ENCODE measurements around the gene TRMT11.

DNA sequence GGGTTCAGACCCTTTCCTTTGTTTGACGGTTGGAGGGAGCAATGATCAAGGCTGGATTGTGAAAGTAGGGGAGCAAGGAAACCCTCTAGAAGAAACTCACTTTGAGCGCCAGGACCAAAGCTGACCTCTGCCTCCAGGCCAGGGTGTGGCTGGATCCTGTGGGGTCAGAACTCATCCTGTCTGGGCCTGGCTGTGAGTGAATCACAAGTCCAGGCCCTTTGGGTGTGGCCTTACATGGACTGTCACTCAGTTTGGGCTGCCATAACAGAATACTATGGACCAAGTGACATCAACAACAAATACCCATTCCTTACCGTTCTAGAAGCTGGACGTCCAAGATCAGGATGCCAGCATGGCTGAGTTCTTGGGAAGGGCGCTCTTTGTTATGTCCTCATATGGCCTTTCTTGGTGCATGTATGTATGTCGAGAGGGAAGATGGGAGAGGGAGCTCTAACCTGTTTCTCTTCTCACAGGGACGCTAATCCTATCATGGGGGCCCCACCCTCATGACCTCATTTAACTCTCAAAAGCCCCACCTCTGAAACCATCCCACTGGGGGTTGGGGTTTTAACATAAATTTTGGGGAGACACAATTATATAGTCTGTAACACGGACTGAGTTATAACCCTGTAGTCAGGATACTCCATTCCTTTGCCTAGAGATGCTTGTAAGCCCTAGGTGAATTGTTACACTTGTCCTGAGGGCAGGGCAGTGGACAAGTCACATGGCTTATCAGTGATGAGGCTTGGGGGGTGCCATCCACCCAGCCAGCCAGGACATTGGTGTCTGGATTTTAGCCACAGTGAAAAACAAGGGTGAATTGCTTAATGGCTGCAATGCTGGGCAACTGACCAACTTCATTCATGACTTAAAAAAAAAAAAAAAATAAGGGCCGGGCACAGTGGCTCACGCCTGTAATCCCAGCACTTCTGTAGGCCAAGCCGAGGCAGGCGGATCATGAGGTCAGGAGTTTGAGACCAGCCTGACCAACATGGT lies 80.0 kb downstream of the TRMT11 start:
- TF ChIP-seq EZH2 (IDR thresholded peaks at IDR 0.05; ENCODE audit: insufficient read depth, poor library complexity, severe bottlenecking): no peak
- TF ChIP-seq EZH2phosphoT487 (IDR thresholded peaks at IDR 0.05; ENCODE audit: insufficient read depth, low read depth): no peak
